HG03066 (cell line): Measurements from ENCODE around the gene OR51B4.
"Not testable (repeated sequence)": the region's sequence is repeated elsewhere in the genome, so short reads cannot be mapped to it uniquely, and the experiment has no call there.

Experiments
- ATAC-seq: cut with Tn5 transposase; IDR thresholded peaks from one replicate; pipeline ENCODE4 v1.9.1; 2021; ENCODE audit warnings: low read depth; ENCODE audit not compliant: unreplicated experiment

Gene OR51B4

DNA sequence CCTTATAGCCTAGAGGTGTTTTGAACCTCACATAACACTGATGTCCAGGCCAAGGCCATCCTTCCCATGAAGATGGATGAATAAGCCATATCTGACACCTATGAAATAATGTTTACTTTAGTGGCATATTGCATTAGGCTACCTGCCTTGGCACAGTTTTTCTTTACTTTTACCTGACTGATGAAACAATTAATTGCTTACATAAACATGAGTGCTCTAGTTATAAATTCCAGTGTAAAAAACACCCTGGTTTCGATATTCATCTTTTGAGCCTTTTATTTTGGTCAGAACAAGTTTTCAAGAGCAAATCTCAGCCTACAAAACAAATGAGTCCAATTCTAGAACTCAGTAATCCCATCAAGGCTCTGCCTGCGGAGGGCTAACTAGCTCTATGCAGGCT is 25.0 kb downstream of the OR51B4 start:
- no peak for ATAC-seq

DNA sequence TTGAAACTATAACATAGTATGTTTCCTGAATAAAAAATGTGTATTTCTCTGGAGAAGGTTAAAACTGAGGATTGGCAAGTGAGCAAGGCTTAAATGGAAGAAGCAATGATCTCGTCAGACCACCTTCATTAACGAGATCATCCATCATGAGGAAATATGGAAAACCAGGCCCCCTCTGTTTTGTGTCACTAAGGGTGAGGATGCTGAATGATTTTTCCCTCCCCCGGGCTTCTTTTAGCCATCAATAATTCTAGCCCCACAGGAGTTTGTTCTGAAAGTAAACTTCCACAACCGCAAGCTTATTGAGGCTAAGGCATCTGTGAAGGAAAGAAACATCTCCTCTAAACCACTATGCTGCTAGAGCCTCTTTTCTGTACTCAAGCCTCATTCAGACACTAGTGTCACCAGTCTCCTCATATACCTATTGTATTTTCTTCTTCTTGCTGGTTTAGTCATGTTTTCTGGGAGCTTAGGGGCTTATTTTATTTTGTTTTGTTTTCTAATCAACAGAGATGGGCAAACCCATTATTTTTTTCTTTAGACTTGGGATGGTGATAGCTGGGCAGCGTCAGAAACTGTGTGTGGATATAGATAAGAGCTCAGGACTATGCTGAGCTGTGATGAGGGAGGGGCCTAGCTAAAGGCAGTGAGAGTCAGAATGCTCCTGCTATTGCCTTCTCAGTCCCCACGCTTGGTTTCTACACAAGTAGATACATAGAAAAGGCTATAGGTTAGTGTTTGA is 26.2 kb downstream of the OR51B4 start:
- no peak for ATAC-seq

DNA sequence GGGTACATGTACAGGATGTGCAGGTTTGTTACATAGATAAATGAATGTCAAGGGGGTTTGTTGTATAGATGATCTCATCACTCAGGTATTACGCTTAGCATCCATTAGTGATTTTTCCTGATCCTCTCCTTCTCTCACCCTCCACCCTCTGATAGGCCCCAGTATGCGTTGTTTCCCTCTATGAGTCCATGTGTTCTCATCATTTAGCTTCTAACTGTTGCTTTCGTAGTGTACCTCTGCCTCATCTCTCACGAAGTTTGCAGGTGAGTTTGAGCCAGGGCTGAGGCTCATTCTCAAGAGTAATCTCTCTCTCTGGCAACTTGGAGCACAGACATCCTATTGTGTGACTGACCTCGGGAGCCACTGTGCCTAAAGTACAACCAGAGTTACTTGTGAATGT is 27.4 kb downstream of the OR51B4 start:
- no peak for ATAC-seq

DNA sequence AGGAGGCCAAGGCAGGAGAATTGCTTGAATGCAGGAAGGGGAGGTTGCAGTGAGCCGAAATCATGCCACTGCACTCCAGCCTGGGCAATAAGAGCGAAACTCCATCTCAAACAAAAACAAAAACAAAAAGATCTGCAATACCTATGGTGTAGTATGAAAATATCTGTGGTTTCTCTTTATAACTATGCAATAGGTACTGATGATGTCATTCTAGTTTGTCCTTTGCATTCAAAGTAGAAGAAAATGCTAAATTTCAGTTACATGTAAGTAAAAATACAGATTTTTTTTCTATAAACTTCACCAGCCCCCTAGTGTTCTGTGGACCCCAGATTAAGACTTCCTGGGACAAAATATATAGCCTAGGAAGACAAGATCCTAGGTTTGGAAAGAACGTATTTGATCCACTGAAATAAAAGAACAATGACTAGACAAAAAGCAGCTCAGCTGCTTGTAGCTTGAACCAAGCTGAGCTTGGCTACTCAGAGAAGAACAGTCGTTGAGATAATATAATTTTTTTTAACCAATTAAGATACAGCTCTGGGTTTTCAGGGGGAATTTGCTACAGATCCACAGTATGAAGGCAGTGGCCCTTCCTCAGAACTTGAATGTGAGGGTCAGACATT is 29.2 kb downstream of the OR51B4 start:
- no peak for ATAC-seq

DNA sequence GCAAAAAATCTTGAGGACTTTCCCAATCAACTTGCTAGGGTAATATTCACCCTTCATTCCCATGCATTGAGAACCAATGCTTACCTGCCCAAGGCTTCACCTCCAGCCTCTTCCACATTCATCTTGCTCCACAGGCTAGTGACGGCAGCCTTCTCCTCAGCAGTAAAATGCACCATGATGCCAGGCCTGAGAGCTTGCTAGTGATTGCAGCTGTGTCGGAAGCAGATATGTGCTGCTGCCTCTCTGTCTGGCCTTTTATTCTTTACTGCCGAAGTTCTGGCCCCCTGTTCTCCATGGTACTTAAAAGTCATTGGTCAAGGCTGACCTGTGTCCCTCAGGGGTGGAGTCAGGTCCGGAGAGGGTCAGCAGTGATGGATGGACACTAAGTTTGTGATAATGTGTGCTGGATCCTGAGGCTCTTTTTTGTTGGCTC is 32.0 kb downstream of the OR51B4 start, which contains the start of gene HBE1:
Gene HBE1, minus strand, starts transcription at position 231 of the 433 bp plus-strand sequence. Its CDS starts 55 bp downstream, at position 176.
- ATAC-seq: no peak

DNA sequence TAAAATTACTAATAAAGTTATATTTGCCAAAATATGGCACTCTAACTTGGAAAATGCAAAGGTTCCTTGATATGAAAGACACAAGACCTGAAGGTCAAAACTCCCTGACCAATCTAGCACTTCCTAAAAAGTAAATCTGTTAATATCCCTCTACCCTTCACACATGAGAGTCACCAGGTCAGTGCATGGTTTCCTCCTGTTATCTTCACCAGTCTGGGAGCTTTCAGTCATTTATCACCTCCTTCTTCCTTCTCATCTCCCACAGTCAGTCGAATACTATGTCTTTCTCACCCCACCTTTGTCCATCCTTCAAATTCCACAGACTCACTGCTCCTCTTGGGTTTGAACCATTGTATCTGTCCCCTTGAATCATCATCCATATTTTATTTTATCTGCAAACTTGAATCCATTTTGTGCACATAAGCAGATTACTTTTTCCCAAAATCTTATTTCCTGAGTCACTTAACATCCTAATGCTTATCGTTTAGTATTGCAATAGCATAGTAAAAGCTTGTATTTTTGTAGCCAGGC is 34.6 kb downstream of the OR51B4 start:
- no peak for ATAC-seq

DNA sequence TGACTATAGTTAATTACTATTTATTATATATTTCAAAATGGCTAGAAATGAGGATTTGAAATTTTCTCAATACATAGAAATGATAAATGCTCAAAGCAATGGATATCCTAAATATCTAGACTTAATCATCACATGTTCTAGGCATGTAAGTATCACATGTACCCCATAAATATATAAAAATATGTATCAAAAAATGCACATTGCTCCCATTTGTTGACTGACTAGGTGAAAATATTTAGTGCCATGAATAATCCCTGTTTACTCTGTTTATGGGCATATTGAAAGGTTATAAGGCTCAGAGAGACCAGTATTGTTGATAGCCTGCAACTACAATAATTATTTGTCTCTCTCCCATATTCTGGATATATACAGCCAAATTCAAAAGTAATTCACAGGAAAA is 35.1 kb downstream of the OR51B4 start:
- ATAC-seq: no peak

DNA sequence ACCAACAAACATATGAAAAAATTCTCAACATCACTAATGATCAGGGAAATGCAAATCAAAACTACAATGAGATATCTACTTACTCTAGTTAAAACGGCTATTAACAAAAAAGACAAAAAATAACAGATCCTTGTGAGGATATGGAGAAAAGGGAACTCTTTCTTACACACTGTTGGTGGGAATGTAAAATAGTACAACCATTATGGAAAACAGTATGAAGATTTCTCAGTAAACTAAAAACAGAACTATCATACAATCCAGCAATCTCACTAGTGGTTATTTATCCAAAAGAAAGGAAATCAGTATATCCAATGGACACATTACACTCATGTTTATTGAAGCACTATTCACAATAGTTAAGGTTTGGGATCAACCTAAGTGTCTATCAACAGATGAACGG is 35.9 kb downstream of the OR51B4 start:
- no peak for ATAC-seq

DNA sequence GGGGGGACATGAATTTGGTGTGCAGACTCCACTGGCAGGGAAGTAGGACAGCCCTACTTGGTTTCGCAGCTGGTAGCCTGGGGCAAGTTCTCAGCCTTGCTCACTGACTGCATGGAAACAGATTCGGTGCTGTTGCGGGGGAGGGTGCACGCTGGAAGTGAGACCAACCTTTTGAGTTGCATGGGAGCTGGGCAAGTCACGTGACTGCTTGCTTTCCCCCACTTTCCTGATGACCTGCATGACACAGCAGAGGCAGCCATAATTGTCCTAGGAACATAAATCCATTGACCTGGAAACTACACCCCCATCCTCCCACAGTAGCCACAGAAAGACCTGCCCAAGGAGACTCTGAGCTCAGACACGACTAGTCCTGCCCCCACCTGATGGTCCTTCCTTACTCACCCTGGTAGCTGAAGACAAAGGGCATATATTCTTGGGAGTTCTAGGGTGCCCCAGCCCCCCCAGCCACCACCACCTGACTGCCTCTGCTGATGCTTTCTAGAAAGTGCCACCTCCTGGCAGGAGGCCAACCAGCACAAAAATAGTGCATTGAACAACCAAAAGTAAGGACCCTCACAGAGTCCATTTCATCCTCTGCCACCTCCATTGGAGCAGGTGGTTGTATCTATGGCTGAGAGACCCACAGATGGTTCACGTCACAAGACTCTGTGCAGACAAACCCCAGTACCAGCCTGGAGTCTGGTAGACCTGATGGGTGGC is 43.0 kb downstream of the OR51B4 start:
- no peak for ATAC-seq

DNA sequence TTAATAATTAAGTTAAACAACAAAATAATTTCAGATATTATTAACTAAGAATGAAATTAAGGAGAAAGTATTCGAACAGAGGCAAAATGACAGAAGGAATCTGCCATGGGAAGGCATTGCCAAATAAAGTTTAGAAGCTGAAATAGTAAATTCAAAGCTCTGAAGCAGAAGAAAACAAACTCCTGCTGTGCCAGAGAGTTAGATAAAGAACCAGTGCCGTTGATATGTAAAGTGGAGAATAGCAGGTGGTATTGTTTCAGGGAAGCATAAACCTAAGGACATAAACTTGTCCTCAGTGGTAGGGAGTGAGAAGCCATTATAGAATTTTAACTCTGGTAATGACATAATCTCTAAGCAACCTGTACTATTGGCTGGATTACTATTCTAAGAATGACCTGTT is 44.5 kb downstream of the OR51B4 start:
- ATAC-seq: no peak

DNA sequence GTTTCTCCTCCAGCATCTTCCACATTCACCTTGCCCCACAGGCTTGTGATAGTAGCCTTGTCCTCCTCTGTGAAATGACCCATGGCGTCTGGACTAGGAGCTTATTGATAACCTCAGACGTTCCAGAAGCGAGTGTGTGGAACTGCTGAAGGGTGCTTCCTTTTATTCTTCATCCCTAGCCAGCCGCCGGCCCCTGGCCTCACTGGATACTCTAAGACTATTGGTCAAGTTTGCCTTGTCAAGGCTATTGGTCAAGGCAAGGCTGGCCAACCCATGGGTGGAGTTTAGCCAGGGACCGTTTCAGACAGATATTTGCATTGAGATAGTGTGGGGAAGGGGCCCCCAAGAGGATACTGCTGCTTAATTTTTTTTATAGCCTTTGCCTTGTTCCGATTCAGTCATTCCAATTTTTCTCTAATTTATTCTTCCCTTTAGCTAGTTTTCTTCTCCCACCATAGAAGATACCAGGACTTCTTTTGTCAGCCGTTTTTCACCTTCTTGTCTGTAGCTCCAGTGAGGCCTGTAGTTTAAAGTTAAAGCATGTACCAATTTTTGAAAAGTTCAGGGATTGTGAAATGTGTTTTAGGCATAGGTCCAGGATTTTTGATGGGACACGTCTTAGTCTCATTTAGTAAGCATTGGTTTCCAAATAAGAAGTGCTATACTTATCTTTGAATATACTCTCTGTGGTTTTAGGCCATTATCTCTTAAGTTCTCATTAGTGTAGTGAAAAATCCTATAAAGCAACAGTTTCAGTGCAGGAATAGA is 46.9 kb downstream of the OR51B4 start, which contains the start of gene HBG2:
Gene HBG2, minus strand, starts transcription at position 136 of the 768 bp plus-strand sequence. Its CDS starts 53 bp downstream, at position 83.
- ATAC-seq: not testable (repeated sequence)

DNA sequence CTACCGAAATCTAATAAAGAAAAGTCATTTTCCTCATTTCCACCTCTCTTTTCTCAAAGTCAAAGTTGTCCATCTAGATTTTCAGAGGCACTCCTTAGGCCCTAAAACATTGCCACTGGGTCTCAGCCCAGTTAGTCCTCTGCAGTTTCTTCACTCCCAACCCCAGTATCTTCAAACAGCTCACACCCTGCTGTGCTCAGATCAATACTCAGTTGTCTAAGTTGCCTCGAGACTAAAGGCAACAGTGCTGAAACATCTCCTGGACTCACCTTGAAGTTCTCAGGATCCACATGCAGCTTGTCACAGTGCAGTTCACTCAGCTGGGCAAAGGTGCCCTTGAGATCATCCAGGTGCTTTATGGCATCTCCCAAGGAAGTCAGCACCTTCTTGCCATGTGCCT is 47.7 kb downstream of the OR51B4 start:
- ATAC-seq: not testable (repeated sequence)

DNA sequence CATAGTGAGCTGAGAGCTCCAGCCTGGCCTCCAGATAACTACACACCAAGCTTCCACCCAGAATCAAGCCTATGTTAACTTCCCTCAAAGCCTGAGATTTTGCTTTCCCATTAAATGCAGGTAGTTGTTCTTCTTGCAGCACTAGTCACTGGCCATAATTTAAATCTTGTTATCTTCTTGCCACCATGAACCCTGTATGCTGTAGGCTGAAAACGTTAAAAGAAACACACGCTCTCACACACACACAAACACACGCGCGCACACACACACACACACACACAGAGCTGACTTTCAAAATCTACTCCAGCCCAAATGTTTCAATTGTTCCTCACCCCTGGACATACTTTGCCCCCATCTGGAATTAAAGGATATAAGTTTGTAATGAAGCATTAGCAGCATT is 48.3 kb downstream of the OR51B4 start:
- not testable (repeated sequence) for ATAC-seq

DNA sequence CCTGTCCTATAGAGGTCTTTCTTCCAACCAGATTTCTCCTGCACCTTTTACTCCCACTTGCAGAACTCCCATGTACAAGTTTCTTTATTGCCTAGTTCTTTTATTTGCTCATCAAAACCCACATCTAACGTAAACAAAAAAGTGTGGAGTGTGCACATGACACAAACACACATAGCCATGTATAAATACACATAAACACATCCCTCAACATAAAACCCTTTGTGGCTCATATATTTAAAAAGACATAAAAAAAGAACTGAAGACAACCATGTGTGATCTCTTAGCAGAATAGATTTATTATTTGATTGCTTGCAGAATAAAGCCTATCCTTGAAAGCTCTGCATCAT is 48.9 kb downstream of the OR51B4 start:
- ATAC-seq: no peak

DNA sequence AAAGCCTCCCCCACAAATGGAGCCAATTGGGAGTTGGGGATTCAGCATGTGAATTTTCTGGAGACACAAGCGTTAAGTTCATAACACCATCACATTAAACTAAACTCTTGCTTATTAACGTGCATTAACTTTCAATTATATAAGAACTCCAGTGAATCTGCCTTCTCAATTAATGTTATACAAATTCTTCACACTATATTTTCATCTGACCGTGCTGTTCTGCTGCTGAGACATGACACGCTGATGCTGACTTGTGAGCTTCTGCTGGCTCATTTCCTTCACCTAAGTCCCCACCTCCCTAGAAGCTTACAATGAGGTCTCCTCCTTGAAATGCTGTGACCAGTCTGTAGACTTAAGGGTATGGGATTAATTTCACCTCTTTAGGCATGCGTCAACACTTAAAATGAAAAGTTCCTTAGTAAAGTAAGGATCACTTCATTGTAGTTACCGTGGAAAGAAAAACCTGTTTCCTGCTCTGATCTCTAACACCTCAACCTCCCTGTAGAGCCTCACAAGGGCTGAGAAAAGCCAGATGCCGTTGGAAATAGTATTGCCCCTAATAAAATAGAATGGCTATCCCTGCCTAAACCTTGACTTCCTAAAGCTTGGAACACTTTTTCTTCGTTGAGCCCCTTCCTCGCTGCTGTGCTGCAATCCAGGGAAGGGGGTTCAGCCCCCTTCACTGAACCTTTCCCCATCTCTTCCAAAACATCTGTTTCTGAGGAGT is 49.4 kb downstream of the OR51B4 start:
- no peak for ATAC-seq

DNA sequence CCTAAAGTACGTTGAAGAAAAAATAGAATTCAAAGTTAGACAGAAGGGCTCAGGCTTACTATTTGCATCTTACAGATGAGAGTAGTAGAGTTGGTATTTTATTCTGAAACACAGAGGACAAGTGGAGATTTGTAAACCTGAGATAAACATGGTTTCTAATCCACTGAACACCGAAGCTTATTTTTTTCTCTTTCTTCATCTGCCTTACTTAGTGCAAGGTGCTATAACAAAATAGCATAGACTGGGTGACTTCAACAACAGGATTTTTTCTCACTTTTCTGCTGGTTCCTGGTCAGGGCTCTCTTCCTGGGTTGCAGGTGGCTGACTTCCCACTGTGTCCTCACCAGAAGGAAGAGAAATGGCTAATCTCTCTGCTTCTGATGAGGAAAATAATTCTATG is 50.0 kb downstream of the OR51B4 start:
- no peak for ATAC-seq
